ENCODE data around the gene C2orf76.
A peak's percentile ranks its signal among the peaks of the same experiment; 100 is the strongest.

The C2orf76 gene

GRCh38 chr2:119349289-119349688, 17.3 kb downstream of the C2orf76 start:
- no peak overlapping the region for H3K4me2 ChIP-seq (ENCODE audit: low read depth, low read length, poor library complexity, severe bottlenecking)
- H3K9me3 ChIP-seq (ENCODE audit: insufficient read depth, low read depth, low read length) = no peaks in the 10 kb centered on the region
- no peak overlapping the region for H2AFZ ChIP-seq (ENCODE audit: low read length)
- no peaks in the 10 kb centered on the region for H3K9me2 ChIP-seq (replicated peaks; ENCODE audit: low read depth, low read length)
- TF ChIP-seq EZH2phosphoT487 (IDR thresholded peaks at IDR 0.05; ENCODE audit: borderline replicate concordance) (no peak), CTCF (conservative IDR thresholded peaks at IDR 0.05; ENCODE audit: low read length) (no peak)
- H3K4me1 ChIP-seq (ENCODE audit: insufficient read depth, low read length, poor library complexity, severe bottlenecking) = peaks cover 10% of the 10 kb centered on the region
- H3F3A ChIP-seq (ENCODE audit: low read depth) = no peaks in the 10 kb centered on the region
- H3K36me3 ChIP-seq (ENCODE audit: insufficient read depth, low read length) = no peaks in the 10 kb centered on the region
- H3K9ac ChIP-seq (ENCODE audit: low read depth, low read length, poor library complexity, severe bottlenecking) = no peak overlapping the region
- no peaks in the 10 kb centered on the region for H3K79me2 ChIP-seq (ENCODE audit: insufficient read depth, low read length)
- no peak overlapping the region for H3K4me3 ChIP-seq (ENCODE audit: low read length, poor library complexity, severe bottlenecking)
- H4K20me1 ChIP-seq (ENCODE audit: insufficient read depth, low read length, poor library complexity, severe bottlenecking) = no peaks in the 10 kb centered on the region
- no peaks in the 10 kb centered on the region for H3K27me3 ChIP-seq (ENCODE audit: insufficient read depth, low read length, poor library complexity, severe bottlenecking)

- no peaks in the 10 kb centered on the region for H3K9me3 ChIP-seq (ENCODE audit: insufficient read depth, low read depth, low read length)
- peaks cover 2% of the 10 kb centered on the region; the same call in 1 of the 2 replicates for H3F3A ChIP-seq (ENCODE audit: low read depth)
- H3K4me1 ChIP-seq (ENCODE audit: insufficient read depth, low read length, poor library complexity, severe bottlenecking) = peaks cover 27% of the 10 kb centered on the region
- no peaks in the 10 kb centered on the region for H3K27me3 ChIP-seq (ENCODE audit: insufficient read depth, low read length, poor library complexity, severe bottlenecking)
- no peak overlapping the region for H3K4me2 ChIP-seq (ENCODE audit: low read depth, low read length, poor library complexity, severe bottlenecking)
- H3K79me2 ChIP-seq (ENCODE audit: insufficient read depth, low read length) = no peaks in the 10 kb centered on the region
- no peak overlapping the region for H3K4me3 ChIP-seq (ENCODE audit: low read length, poor library complexity, severe bottlenecking)
- no peaks in the 10 kb centered on the region for H4K20me1 ChIP-seq (ENCODE audit: insufficient read depth, low read length, poor library complexity, severe bottlenecking)
- H3K9ac ChIP-seq (ENCODE audit: low read depth, low read length, poor library complexity, severe bottlenecking) = no peak overlapping the region
- TF ChIP-seq EZH2phosphoT487 (IDR thresholded peaks at IDR 0.05; ENCODE audit: borderline replicate concordance) (no peak), CTCF (conservative IDR thresholded peaks at IDR 0.05; ENCODE audit: low read length) (no peak)
- H3K36me3 ChIP-seq (ENCODE audit: insufficient read depth, low read length) = no peaks in the 10 kb centered on the region
- no peak overlapping the region for H2AFZ ChIP-seq (ENCODE audit: low read length)
- no peaks in the 10 kb centered on the region for H3K9me2 ChIP-seq (replicated peaks; ENCODE audit: low read depth, low read length)
Measured at GRCh38 chr2:119341684-119342083, 24.9 kb downstream of the C2orf76 start.

- Histone ChIP-seq H3K36me3 (ENCODE audit: insufficient read depth, low read length) (no peaks in the 10 kb centered on the region), H3K4me2 (ENCODE audit: low read depth, low read length, poor library complexity, severe bottlenecking) (peak overlapping the region; percentile 74), H3K9me3 (ENCODE audit: insufficient read depth, low read depth, low read length) (no peaks in the 10 kb centered on the region), H2AFZ (ENCODE audit: low read length) (0 out of 2 replicates have a peak overlapping the region, but pooled peaks have one; percentile 18), H3K79me2 (ENCODE audit: insufficient read depth, low read length) (no peaks in the 10 kb centered on the region), H3K9ac (ENCODE audit: low read depth, low read length, poor library complexity, severe bottlenecking) (peak overlapping the region; percentile 41), H3F3A (ENCODE audit: low read depth) (peaks cover 2% of the 10 kb centered on the region; the same call in 1 of the 2 replicates), H3K9me2 (replicated peaks; ENCODE audit: low read depth, low read length) (no peaks in the 10 kb centered on the region), H3K27me3 (ENCODE audit: insufficient read depth, low read length, poor library complexity, severe bottlenecking) (no peaks in the 10 kb centered on the region), H4K20me1 (ENCODE audit: insufficient read depth, low read length, poor library complexity, severe bottlenecking) (no peaks in the 10 kb centered on the region), H3K4me1 (ENCODE audit: insufficient read depth, low read length, poor library complexity, severe bottlenecking) (peaks cover 27% of the 10 kb centered on the region), H3K4me3 (ENCODE audit: low read length, poor library complexity, severe bottlenecking) (peak overlapping the region; percentile 63)
- TF ChIP-seq CTCF (conservative IDR thresholded peaks at IDR 0.05; ENCODE audit: low read length) (no peak), EZH2phosphoT487 (IDR thresholded peaks at IDR 0.05; ENCODE audit: borderline replicate concordance) (no peak)
Measured at GRCh38 chr2:119339562-119339923, 27.1 kb downstream of the C2orf76 start.
